AG09309 (cell line): ENCODE data around the gene MLN.

Source experiments
- DNase-seq: peaks from one replicate; pipeline ENCODE4 v3.0.0-alpha.2; 2010; ENCODE audit warnings: low read depth
- H3K4me3 ChIP-seq: 2 replicates; pipeline ENCODE4 v1.5.1; 2011; ENCODE audit warnings: mild to moderate bottlenecking, low read depth, low read length, moderate library complexity; ENCODE audit not compliant: control insufficient read depth
- TF ChIP-seq, protein P1 (sequence below): IDR thresholded peaks from 2 replicates; pipeline ENCODE4 v1.5.1; 2011; ENCODE audit warnings: mild to moderate bottlenecking, low read depth, low read length, inconsistent platforms; ENCODE audit not compliant: insufficient read depth, control insufficient read depth; ENCODE audit errors: missing control alignments

MLN gene

DNA sequence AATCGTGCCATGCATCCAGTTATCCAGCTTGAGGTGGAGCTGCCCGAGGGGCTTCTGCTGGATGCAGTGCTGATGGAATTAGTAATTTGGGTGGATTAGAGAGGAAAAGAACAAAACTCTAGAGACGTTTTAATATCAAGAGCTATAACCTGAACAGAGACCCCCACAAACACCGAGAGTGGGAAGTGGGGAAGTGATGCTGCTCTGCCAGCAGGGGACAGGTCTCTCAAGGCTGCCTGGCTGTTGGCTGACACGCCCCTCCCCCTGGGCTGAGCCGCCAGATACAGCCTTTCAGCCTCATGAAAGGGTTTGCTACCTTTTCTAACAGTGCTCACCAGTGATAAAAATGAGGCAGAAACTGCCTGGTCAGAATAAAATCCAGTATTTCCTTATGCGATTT lies 24.5 kb downstream of the MLN start:
- H3K4me3 ChIP-seq = no peak overlapping the region
- DNase-seq = no peak
- TF ChIP-seq, protein P1, sequence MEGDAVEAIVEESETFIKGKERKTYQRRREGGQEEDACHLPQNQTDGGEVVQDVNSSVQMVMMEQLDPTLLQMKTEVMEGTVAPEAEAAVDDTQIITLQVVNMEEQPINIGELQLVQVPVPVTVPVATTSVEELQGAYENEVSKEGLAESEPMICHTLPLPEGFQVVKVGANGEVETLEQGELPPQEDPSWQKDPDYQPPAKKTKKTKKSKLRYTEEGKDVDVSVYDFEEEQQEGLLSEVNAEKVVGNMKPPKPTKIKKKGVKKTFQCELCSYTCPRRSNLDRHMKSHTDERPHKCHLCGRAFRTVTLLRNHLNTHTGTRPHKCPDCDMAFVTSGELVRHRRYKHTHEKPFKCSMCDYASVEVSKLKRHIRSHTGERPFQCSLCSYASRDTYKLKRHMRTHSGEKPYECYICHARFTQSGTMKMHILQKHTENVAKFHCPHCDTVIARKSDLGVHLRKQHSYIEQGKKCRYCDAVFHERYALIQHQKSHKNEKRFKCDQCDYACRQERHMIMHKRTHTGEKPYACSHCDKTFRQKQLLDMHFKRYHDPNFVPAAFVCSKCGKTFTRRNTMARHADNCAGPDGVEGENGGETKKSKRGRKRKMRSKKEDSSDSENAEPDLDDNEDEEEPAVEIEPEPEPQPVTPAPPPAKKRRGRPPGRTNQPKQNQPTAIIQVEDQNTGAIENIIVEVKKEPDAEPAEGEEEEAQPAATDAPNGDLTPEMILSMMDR = no peak

DNA sequence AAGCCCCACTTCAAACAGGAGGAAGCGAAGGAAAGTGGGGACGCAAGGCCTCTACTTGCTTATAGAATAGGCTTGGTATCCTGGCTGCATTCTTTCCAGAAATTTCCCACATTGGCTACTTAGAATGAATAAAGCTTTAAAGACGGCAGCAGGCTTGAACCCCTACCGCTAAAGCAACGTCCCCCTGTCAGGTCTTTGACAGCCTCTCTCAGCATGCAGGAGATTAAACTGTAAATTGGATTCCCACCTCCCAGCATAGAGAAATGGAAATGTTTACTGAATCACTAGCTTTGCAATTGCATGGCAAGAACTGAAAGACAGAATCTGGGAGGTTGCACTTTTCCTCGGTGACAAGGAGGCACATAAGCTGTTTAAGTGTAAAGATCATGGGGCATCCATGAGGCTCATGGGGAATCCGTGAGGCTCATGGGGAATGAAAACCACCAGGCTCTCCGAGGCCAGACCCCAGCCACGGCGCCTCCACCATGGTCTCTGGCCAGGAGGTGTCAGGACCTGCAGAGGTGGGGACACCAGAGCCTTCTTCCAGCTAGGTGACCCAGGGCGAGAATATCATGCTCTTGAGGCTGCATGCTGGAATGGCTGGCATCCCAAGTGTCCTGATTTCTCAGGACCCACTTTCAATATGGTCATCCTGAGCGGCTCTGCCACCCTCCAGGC lies 25.2 kb downstream of the MLN start:
- TF ChIP-seq, protein P1 = no peak
- no peak overlapping the region for H3K4me3 ChIP-seq
- DNase-seq = no peak

DNA sequence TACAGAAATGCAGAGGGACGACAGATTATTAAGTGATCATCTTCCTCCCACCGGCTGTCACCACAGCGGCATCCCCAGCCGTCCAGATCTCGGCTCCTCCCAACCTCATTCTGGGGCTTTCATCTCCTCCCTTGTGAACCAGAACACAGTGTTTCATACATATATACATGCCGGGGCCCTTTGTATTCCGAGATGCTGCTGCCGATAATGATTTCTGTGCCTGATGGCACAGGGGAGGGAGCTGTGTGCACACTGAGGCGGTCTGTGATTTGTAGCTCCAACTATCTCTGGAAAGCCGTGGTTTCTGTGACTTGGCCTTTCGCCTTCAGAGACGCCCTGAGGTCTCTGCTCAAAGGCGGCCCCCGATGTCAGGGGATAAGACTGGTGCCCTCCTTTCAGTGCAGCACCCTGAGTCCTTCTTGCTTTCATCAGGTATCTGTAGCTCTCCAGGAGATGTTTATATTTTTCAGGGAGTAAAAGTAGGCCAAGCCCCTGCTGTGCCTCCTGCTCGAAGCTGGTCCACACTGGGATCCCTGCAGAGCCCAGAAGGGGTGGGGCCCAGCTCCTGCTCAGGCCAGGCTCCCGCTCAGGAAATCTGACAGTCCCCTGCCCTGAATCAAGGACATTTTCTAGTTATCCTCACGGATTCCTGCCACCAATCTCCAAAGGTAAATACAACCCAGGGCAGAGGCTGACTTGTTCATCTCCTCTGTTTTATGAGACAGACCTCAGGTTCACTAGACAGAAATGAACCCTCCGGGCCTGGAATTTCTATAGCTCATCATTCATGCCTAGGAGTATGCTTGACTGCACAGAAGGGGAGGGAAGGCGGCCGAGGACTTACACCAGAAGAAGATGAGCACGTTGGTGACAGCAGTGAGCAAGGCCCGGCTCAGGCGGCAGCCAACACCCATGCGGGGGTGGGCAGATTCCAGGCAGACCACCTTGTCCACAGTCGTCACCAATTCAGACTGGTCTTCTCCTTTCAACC lies 26.1 kb downstream of the MLN start:
- H3K4me3 ChIP-seq = no peak overlapping the region
- no peak for DNase-seq
- TF ChIP-seq, protein P1 = no peak

DNA sequence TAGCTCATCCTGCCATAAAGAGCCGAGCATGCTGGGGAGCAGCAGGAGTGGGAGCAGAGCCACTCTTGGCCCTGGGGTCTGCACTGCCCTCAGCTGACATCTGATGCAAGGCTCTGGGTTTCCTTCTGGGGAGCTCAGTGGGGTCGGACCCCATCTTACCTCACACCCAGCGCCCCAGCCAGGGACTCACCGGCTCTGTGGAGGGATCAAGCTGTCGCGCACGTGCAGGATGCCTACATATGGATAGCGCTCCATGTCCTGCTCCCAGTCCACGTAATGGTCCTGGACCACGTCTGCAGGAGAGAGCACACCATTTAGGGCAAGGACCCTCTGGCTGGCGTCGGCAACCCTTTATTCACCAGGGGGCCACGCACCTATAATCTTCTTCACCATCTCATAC lies 27.0 kb downstream of the MLN start:
- no peak for DNase-seq
- H3K4me3 ChIP-seq = no peak overlapping the region
- TF ChIP-seq, protein P1 = no peak

DNA sequence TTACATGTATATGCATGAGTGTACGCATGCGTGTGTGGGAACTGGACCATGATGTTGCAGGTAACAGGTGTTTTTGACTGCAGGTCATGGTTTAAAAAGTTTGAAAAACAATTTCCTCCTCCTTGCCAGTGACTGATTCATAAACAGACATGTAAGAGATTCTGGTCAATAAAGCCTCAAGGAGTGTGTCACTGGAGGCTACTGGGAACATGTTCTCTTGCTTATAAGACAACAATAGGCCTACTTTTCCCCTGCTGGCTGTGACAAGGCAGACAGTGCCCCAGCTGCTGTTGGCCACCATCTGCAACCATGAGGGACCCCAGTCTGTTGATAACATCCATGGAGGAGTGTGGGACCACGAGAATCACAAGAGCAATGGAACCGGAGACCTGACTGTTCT lies 27.6 kb downstream of the MLN start:
- TF ChIP-seq, protein P1 = no peak
- no peak overlapping the region for H3K4me3 ChIP-seq

DNA sequence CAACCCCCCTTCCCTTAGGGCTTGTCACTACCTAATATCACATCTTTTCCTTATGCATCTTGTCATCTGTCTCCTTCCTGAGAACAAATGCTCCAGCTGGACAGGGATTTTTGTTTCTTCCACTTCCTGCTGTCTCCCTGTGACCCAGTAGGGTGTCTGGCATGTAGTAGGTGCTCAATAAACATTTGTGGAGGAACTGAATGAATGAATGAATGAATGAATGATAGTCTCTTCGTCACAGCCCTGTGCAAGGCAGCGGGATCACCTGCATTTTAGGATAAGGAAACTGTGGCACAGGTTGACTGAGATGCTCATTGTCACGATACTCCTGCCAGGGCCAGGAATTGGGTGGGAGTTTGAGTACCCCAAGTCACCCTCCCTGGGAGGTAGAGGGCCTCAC lies 29.0 kb downstream of the MLN start:
- DNase-seq = no peak
- no peak overlapping the region for H3K4me3 ChIP-seq
- TF ChIP-seq, protein P1 = no peak

More for the DNA sequence above, 27.6 kb downstream of the MLN start:
- no peak for DNase-seq
